NCI-H510A (cell line): ENCODE measurements around the gene PPP3R1.
A peak's percentile ranks its signal among the peaks of the same experiment; 100 is the strongest.

Experiments
- DNase-seq: peaks from one replicate; lab custom pipeline; 2025; lab: John Stamatoyannopoulos, UW

Gene PPP3R1

DNA sequence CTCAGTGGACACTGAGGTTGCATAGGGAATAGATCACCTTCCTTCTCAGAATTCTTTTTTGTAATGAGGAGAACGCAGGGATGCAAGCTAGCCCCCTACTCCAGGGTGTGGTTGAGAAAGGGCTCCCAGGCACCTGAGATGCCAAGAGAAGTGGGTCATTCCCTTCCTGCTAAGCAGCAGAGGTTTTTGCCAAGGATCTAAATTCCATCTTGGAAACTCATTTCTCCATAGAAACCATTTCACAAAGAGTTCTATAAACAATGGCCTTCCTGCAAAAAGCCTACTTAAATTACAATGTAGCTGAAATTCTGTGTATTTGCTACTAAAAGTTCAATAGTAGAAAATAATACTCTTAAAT lies 3.7 kb upstream of the PPP3R1 start:
- no peak for DNase-seq

- no peak for DNase-seq
Measured at GRCh38 chr2:68253219-68254068, 1.1 kb upstream of the PPP3R1 start.

- no peak for DNase-seq
Measured at GRCh38 chr2:68251855-68252399, 405 bp downstream of the PPP3R1 start.

DNA sequence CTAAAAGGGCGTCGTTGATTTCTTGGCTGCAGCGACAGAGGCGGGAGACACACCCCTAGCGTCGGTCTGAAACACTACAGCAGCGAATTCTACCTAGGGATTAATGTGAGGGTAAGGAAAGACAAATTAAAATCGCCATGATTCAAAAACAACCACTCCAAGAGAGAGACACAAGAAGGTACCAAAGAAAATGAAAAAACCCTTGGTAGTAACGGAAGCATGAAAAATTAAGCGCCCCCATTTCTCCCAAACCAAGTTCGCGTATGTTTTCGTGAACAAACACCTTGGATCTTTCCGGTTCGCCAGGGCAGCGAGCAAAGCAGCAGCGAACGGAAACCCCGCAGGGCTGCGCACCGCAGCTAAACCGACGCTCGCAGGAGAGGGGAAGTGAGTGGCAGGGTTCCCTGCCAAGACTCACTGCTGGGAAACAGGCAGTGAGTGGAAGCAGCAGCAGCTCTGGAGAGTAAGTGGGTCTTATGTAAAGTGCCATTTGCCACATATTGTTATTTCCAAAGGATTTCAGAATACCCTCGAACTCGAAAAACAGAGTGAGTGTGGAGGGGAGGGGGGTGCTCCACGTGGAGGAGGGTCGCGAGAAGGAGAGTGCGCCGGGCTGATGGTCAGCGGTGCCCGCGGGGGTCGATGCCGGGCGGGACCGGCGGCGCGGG lies 1.0 kb downstream of the PPP3R1 start:
- DNase-seq = peak; percentile 71

DNA sequence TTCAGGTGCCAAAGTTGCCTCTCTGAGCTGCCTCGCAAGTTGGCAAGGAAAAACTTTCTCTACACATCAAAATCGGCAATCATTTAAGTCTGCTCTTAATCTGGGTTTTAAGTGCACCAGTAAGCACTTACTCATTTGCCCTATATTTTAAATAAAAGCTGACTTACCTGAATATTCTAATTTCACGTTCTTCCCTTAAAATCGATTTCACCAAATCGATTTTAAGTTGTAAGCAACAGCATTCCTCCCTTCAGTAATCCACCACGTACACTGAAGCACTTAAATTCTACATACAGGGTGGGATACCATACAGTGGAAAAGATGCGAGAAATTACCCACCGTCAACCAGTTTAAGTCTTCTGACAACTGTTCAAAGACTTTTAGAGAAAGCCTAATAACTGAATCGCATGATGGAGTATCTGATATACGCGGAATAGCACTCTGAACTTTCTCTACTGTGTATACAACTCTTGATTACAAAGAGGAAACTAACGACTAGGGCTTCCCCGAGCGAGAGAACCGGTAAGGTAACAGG lies 1.6 kb downstream of the PPP3R1 start:
- DNase-seq = no peak

DNA sequence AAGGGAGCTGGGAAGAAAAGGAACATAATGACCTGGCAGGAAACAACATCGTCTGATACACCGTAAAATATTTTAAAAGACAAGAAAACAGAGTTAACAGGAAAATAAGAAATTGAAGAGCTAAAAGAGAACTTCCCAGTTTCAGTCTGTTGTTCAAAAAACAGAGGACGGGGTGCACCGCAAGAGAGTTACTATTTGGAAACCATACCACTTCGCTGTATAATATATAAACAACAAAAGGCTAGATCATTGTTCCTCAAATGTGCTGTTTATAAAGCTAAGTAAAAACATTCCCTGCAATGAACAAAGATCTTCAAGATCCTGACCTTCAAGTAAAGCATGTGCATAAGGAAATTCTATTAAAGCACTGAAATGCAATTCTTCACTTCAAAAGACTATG lies 2.1 kb downstream of the PPP3R1 start:
- DNase-seq = no peak

GRCh38 chr2:68248806-68249205 lies 3.5 kb downstream of the PPP3R1 start:
- no peak for DNase-seq

- DNase-seq = no peak
Measured at GRCh38 chr2:68248361-68248760, 4.0 kb downstream of the PPP3R1 start.

- DNase-seq = no peak
Measured at GRCh38 chr2:68246396-68246795, 5.9 kb downstream of the PPP3R1 start.

DNA sequence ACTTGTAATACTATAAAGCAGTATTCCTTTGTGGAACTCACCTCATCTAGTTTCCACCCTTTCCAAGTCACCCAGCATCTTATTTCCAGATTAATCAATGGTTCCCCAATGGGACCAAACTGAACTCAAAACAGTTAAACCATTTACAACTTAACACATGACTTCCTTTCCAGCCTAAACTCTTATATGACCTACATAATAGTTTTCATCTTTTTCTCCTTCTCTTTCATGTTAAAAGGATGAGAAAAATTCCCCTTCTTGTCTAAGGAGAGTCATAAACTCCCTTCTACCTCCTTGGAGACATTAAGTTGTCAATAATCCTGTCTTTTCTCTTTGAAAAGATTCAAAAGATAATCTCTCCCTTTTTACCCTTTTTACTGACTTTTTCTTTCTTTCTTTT lies 6.7 kb downstream of the PPP3R1 start:
- no peak for DNase-seq

- no peak for DNase-seq
Measured at GRCh38 chr2:68245066-68245465, 7.3 kb downstream of the PPP3R1 start.

DNA sequence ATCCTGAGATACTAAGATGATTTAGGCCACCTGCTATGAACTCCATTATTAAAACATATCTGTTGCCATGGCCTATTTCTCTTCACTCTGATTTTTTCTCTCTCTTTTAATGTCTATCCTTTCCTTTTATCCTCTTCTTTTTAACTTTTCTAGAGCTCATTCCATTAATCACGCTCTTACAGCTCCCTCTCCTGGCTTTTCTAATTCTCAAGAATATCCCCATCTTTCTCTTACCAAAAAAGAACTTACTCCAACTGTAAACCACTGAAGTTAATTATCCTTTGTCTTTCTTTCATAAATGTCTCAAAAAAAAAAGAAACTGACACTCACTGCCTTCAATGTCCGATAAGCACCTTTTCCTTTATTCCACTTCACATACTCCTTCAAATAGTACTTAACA lies 7.9 kb downstream of the PPP3R1 start:
- DNase-seq = no peak

DNA sequence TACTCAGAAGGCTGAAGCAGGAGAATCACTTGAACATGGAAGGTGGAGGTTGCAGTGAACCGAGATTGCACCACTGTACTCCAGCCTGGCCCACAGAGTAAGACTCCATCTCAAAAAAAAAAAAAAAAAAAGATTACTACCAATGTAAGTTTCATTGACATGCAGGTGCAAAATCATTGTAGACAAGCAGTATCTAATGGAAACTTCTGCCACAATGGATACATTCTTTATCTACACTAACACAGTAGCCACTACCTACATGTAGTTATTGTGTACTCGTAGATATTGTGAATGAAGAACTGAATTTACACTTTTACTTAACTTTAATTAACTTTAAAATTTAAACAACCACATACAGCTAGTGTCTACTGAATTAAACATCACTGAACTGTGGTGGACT lies 10.6 kb downstream of the PPP3R1 start:
- DNase-seq = no peak

DNA sequence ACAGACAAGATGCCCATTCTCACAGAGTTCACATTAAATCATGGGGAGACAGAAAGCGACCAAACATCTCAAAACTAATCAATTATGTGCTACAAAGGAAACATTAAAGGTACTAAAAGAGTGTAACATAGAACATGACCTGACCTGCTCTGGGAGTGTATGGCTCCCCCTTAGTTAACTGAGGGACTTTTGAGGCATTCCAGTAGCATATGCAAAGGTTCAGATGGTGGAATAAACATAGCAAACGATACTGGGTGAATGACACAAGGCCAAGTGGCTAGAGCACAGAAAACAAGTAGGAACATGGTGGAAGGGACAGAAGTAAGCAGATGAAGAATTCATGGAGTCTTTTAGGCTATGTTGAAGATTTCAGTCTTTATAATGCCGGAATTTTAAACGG lies 11.9 kb downstream of the PPP3R1 start:
- DNase-seq = no peak

GRCh38 chr2:68238955-68239822 lies 13.1 kb downstream of the PPP3R1 start:
- DNase-seq = no peak

DNA sequence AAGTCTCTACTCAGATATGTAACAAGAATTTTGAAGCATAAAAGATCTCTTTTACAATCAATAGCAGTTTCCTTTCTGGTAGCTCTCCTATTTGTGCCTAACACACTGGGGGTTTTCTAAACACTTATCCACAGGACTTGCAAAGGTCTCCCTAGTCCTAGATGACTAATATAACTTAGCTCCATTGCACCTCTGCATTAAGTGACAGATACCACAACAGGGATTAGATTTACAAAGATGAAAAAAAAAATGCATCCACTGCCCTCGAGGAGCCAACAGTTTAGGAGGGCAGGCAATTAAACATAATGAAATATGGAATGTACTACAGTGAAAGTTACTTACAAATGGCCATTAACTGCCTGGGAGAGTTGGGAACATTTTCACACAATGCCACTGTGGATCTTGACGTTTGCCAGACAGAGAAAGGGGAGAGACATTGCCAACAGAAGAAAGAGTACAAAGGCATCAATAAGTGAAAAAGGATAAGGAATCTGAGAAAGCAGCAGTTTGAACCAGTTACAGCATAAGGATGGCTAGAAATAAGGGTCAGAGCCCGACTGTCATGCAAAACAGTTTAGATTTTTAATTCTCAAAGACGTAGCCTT lies 14.3 kb downstream of the PPP3R1 start:
- DNase-seq = no peak

DNA sequence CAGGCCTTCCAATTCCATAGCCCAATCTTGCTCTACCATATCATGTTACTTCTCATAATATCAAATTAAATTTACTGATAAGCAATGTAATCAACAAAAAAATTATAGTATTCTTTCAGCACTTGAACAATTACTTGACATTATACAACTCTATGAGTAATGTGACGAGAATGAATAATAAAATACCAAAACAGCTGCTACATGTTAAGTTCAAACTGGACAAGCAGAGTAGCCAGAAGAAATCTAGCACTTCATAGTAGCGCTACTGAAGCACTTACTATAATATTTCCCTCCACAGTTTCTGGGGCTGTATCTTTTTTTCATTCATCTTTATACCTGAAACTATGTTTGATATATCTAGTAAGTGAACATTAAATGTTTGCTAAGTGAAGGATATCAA lies 14.9 kb downstream of the PPP3R1 start:
- DNase-seq = no peak

DNA sequence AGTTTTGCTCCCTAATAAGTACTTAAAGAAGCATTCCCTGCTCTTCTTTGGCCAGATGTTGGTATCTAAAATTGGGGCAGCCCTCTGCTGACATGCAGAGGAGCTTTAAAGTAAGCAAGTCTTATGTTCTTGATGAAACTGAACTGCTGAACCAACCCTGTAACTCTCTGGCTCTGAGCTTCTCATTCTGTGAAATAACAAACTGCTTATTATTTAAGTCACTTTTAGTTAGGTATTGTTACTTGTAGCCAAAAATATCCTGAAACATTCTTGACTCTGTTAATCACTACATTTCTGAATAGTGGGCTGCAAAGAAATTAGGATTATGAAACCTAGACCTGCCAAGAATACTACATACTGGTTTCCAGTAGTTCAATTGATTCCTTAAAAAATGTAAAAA lies 15.5 kb downstream of the PPP3R1 start:
- DNase-seq = no peak

- DNase-seq = no peak
Measured at GRCh38 chr2:68236103-68236734, 16.1 kb downstream of the PPP3R1 start.

DNA sequence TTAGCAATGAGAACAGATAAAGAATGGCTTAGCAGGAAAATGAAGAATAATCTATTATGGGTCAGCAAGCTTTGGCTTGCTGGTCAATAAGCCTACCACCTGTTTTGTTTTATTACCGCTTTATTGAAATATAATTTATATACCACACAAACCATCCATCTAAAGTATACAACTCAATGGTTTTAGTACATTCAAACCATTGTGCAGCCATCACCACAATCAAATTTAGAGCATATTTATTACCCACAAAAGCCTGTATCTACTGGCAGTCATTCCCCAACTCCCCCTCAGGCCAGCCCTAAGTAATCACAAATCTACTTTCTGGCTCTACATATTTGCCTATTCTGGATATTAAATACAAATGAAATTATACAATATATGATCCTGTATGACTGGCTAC lies 17.2 kb downstream of the PPP3R1 start:
- DNase-seq = no peak

DNA sequence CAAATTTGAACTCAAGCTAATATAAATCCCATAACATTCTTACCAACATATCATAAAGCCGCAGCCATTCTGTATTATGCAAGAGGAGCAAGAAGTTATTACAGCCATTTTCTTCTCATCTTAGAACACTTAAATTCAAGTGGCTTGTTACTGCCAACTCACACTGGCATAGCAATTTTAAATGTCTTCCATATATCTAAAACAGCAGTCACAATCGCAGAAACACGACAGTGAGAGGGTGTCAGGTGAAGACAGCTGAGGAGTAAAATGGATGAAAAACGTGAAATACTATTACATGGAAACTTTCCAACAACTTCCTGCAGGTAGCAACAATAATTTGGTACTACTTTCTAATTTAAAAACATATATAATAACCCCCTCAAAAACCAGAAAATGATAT lies 17.9 kb downstream of the PPP3R1 start:
- no peak for DNase-seq

DNA sequence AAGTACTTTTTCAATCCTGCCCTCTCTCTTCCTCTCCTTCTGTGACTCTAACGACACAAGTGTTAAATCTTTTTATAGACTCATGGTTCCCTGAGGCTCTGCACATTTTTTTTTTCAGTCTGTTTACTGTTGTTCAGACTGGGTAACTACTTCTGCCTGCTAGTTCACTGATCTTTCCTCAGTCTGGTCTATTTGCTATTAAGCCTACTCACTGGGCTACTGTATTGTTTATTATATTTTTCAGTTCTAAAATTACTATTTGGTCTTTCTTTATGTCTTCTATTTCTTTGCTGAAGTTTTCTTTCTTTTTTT lies 21.3 kb downstream of the PPP3R1 start:
- no peak for DNase-seq
